ENCODE measurements around the gene STPG3. TPM values are rescaled to one million over a fixed set of nuclear protein-coding genes. Genes with fewer than 3 reads are reported as not detected.

STPG3 gene
- total and polyA plus RNA-seq, 9 of the 15 experiments (the other 6 are each of a cell fraction or from before 2014, with no cell fraction given), result not detected

DNA sequence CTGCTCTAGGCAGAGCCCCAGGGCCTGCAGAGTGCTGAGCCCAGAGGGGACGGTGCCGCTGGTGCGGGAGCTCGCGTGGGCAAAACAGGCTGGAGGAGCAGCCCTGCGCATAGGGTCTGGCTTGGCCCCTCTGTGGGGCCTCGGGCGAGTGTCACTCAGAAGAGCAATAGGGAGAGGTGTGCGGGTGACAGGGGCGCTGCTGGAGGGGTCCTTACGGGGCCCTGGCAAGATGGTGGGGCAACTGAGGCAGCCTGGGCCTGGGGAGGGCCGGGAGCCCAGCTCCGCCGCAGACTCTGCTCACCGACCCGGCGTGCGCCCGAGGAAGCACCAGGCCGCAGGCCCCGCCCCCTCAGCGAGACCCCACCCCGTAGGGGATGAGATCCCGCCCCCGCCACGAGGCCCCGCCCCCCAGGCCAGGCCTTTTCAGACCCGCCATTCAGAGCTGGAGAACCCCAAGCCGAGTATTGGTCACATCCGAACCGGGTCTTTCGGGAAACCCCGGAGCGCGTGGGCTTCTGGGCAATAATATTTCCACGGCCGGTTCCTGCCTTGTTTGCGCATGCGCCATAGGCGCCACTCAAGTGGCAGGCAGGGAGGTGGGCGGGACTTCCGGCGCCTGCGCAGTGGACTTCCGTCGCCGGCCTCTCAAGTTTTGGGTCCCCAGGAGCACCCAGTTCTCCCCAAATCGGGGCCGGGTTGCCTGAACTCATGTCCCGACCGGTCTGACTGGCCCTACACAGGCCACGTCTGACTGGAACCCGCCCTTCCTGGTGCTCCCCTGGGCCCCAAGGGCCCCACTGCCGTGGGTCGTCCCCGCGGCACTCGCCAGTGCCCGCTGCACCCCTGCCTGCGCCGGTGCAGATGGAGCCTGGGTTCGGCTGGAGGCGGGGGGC lies 27.8 kb upstream of the STPG3 start (continued):
- TF ChIP-seq, protein P1, sequence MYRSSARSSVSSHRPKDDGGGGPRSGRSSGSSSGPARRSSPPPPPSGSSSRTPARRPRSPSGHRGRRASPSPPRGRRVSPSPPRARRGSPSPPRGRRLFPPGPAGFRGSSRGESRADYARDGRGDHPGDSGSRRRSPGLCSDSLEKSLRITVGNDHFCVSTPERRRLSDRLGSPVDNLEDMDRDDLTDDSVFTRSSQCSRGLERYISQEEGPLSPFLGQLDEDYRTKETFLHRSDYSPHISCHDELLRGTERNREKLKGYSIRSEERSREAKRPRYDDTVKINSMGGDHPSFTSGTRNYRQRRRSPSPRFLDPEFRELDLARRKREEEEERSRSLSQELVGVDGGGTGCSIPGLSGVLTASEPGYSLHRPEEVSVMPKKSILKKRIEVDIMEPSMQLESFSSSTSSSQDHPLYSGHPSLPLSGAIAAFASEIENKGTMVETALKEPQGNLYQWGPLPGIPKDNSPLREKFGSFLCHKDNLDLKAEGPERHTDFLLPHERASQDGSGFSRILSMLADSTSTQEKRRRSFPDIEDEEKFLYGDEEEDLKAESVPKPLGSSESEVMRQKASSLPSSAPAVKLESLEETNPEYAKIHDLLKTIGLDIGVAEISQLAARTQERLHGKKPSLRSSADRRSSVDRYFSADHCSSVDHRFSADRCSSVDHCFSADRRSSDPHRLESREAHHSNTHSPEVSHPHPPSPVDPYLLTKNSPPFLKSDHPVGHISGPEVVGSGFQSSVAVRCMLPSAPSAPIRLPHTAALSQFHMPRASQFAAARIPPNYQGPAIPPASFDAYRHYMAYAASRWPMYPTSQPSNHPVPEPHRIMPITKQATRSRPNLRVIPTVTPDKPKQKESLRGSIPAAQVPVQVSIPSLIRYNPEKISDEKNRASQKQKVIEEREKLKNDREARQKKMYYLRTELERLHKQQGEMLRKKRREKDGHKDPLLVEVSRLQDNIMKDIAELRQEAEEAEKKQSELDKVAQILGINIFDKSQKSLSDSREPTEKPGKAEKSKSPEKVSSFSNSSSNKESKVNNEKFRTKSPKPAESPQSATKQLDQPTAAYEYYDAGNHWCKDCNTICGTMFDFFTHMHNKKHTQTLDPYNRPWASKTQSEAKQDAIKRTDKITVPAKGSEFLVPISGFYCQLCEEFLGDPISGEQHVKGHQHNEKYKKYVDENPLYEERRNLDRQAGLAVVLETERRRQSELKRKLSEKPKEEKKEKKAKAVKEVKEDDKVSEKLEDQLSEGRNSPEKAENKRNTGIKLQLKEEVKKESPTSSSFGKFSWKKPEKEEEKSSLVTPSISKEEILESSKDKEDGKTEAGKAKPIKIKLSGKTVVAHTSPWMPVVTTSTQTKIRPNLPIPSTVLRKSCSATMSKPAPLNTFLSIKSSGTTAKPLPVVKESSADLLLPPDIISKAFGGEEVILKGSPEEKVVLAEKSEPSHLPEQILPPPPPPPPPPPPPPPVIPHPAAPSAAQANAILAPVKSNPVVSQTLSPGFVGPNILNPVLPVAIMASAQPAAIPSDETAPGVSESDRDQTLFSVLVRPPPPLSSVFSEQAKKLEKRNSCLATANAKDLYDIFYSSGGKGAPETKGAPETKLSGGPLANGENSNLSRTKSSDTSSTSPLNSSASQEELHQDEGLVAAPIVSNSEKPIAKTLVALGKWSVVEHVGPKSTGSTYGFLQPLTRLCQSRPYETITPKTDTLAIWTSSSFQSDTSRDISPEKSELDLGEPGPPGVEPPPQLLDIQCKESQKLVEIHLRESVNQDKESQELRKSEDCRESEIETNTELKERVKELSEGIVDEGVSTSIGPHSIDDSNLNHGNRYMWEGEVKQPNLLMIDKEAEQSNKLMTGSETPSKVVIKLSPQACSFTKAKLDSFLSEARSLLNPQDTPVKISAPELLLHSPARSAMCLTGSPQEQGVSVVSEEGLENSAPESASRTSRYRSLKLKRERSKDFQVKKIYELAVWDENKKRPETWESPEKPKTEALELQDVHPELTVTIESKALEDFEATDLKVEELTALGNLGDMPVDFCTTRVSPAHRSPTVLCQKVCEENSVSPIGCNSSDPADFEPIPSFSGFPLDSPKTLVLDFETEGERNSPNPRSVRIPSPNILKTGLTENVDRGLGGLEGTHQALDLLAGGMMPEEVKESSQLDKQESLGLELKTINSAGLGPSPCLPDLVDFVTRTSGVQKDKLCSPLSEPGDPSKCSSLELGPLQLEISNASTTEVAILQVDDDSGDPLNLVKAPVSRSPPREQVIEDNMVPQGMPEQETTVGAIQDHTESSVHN (IDR thresholded peaks at IDR 0.05; ENCODE audit: borderline replicate concordance in 1 of 2, low read depth in 1 of 2), result no peak
- TF ChIP-seq SMARCE1 (IDR thresholded peaks at IDR 0.05), result no peak
- peak; percentile 84; the same call in 1 of the 2 replicates for TF ChIP-seq NCOA1 (IDR thresholded peaks at IDR 0.05; ENCODE audit: low read depth)
- TF ChIP-seq RFX1 (IDR thresholded peaks at IDR 0.05), result no peak
- TF ChIP-seq FIP1L1 (IDR thresholded peaks at IDR 0.05; ENCODE audit: low read depth, low read length, poor library complexity, severe bottlenecking), result peak; percentile 54
- TF ChIP-seq MEIS2 (IDR thresholded peaks at IDR 0.05; ENCODE audit: partially characterized antibody), result peak; percentile 92
- no peak for TF ChIP-seq HDAC3 (IDR thresholded peaks at IDR 0.05; ENCODE audit: borderline replicate concordance, partially characterized antibody)
- TF ChIP-seq DMBX1 (CRISPR knock-in tag; IDR thresholded peaks at IDR 0.05; ENCODE audit: borderline replicate concordance), result no peak
- TF ChIP-seq ZNF146 (CRISPR knock-in tag; IDR thresholded peaks at IDR 0.05; ENCODE audit: unreplicated experiment), result no peak
